Measurements from ENCODE around the gene ZSCAN21. TPM values are rescaled to one million over a fixed set of nuclear protein-coding genes. Genes with fewer than 3 reads are reported as not detected.

ZSCAN21 gene
- total RNA-seq, 2 experiments from 2014 or later, result 5.6 to 7.5 TPM

GRCh38 chr7:100095289-100095688 lies 45.7 kb downstream of the ZSCAN21 start:
- no peak overlapping the region for H3K4me2 ChIP-seq (ENCODE audit: low read length)
- ChIA-PET POLR2A (interaction anchor here (0.5 to 0.6 kb wide), 3 partner anchors 12 to 298 kb away, joined by 3 to 5 read pairs (median 4); no protein-coding TSS in a partner anchor), CTCF (ENCODE audit: unreplicated experiment) (no interaction called here)
- no peak overlapping the region for H3K4me3 ChIP-seq (ENCODE audit: low read depth, low read length, poor library complexity, severe bottlenecking)
- no peaks in the 10 kb centered on the region for H3K9me2 ChIP-seq (ENCODE audit: insufficient read depth, low read length)
- DNase-seq (ENCODE audit: low spot score), result no peak
- no peak overlapping the region for H3K27ac ChIP-seq (ENCODE audit: low read depth, low read length, poor library complexity, severe bottlenecking)
- intact Hi-C loops (cut with micrococcal nuclease; ENCODE audit: unreplicated experiment), result no loop called here
- H3K9me3 ChIP-seq (ENCODE audit: low read length), result no peaks in the 10 kb centered on the region
- no peak overlapping the region for H2AFZ ChIP-seq (ENCODE audit: low read length)
- H3K4me1 ChIP-seq (ENCODE audit: insufficient read depth, low read length, poor library complexity, severe bottlenecking), result peaks cover 17% of the 10 kb centered on the region
- H4K20me1 ChIP-seq (ENCODE audit: insufficient read depth, low read length), result peaks cover 36% of the 10 kb centered on the region
- TF ChIP-seq CTCF (conservative IDR thresholded peaks at IDR 0.05; ENCODE audit: low read length), result no peak
- no peak for TF ChIP-seq EZH2phosphoT487 (IDR thresholded peaks at IDR 0.05; ENCODE audit: borderline replicate concordance, low read depth, low read length)
- peaks cover 38% of the 10 kb centered on the region for H3K79me2 ChIP-seq (ENCODE audit: insufficient read depth, low read depth, low read length)
- no TSS peak for BruUV-seq (replicated peaks)
- H3K36me3 ChIP-seq (ENCODE audit: insufficient read depth, low read length), result peaks cover 100% of the 10 kb centered on the region

DNA sequence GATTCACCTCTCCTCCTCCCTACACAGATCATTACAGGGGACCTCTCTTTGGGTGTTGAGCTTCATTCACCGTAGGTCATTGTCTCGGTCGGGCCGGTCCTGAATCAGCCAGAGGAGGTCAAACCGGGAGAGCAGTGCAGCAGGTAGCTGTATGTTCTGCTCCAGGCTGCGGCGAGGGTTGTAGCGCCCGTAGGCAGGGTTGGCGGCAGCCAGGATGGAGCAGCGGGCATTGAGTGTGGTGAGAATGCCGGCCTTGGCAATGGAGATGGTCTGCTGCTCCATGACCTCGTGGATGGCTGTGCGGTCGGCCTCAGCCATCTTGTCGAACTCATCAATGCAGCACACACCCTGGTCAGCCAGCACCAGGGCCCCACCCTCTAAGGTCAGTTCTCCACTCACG lies 46.1 kb downstream of the ZSCAN21 start:
- H3K79me2 ChIP-seq (ENCODE audit: insufficient read depth, low read depth, low read length), result peaks cover 42% of the 10 kb centered on the region
- no peaks in the 10 kb centered on the region for H3K9me3 ChIP-seq (ENCODE audit: low read length)
- POLR2A ChIA-PET, result interaction anchor here (0.5 to 0.6 kb wide), 2 partner anchors 12 to 36 kb away, joined by 4 to 5 read pairs; no protein-coding TSS in a partner anchor
- CTCF ChIA-PET (ENCODE audit: unreplicated experiment), result no interaction called here
- no TSS peak for BruUV-seq (replicated peaks)
- H3K4me3 ChIP-seq (ENCODE audit: low read depth, low read length, poor library complexity, severe bottlenecking), result no peak overlapping the region
- DNase-seq (ENCODE audit: low spot score), result no peak
- intact Hi-C loops (cut with micrococcal nuclease; ENCODE audit: unreplicated experiment), result no loop called here
- peaks cover 13% of the 10 kb centered on the region for H3K4me1 ChIP-seq (ENCODE audit: insufficient read depth, low read length, poor library complexity, severe bottlenecking)
- H3K27ac ChIP-seq (ENCODE audit: low read depth, low read length, poor library complexity, severe bottlenecking), result no peak overlapping the region
- TF ChIP-seq EZH2phosphoT487 (IDR thresholded peaks at IDR 0.05; ENCODE audit: borderline replicate concordance, low read depth, low read length) (no peak), CTCF (conservative IDR thresholded peaks at IDR 0.05; ENCODE audit: low read length) (no peak)
- no peaks in the 10 kb centered on the region for H3K9me2 ChIP-seq (ENCODE audit: insufficient read depth, low read length)
- H2AFZ ChIP-seq (ENCODE audit: low read length), result no peak overlapping the region
- H4K20me1 ChIP-seq (ENCODE audit: insufficient read depth, low read length), result peaks cover 38% of the 10 kb centered on the region
- no peak overlapping the region for H3K4me2 ChIP-seq (ENCODE audit: low read length)
- H3K36me3 ChIP-seq (ENCODE audit: insufficient read depth, low read length), result peaks cover 98% of the 10 kb centered on the region

DNA sequence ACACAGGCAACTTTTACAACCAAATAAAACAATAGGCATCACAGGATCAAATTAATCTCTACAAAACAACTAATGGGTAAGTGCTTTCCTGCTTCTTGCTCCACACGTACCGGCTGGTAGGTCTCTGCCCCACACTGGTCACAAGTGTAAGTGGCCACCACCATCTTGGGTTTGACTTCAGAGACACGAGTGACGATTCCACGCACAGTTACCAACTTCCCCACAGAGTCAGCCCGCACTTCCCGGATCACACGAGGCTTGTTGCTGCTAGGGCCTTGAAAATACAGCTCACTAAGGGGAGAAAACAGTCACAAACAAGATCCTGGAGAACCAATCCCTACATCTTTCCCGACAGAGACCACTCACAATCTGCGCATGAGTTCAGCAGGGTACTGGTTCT lies 49.3 kb downstream of the ZSCAN21 start:
- Histone ChIP-seq H3K4me3 (ENCODE audit: low read depth, low read length, poor library complexity, severe bottlenecking) (no peak overlapping the region), H3K9me3 (ENCODE audit: low read length) (no peaks in the 10 kb centered on the region), H3K4me2 (ENCODE audit: low read length) (no peak overlapping the region), H3K4me1 (ENCODE audit: insufficient read depth, low read length, poor library complexity, severe bottlenecking) (peaks cover 25% of the 10 kb centered on the region), H2AFZ (ENCODE audit: low read length) (no peak overlapping the region), H3K27ac (ENCODE audit: low read depth, low read length, poor library complexity, severe bottlenecking) (no peak overlapping the region), H3K9me2 (ENCODE audit: insufficient read depth, low read length) (no peaks in the 10 kb centered on the region), H3K36me3 (ENCODE audit: insufficient read depth, low read length) (peaks cover 70% of the 10 kb centered on the region), H4K20me1 (ENCODE audit: insufficient read depth, low read length) (peaks cover 38% of the 10 kb centered on the region), H3K79me2 (ENCODE audit: insufficient read depth, low read depth, low read length) (peaks cover 56% of the 10 kb centered on the region)
- no peak for DNase-seq (ENCODE audit: low spot score)
- CTCF ChIA-PET (ENCODE audit: unreplicated experiment), result no interaction called here
- no peak for TF ChIP-seq CTCF (conservative IDR thresholded peaks at IDR 0.05; ENCODE audit: low read length)
- TF ChIP-seq EZH2phosphoT487 (IDR thresholded peaks at IDR 0.05; ENCODE audit: borderline replicate concordance, low read depth, low read length), result no peak
- no TSS peak for BruUV-seq (replicated peaks)
- POLR2A ChIA-PET, result interaction anchor here (0.7 kb wide), 1 partner anchor 712 kb away, joined by 3 read pairs; no protein-coding TSS in a partner anchor
- intact Hi-C loops (cut with micrococcal nuclease; ENCODE audit: unreplicated experiment), result no loop called here
